ENCODE data around the gene GPR39.

The GPR39 gene

GRCh38 chr2:132560562-132560961, 144.0 kb downstream of the GPR39 start:
- DNase-seq (ENCODE audit: low read depth in 1 of 2, low spot score in 1 of 2) = no peak

- no peak for DNase-seq (ENCODE audit: low read depth in 1 of 2, low spot score in 1 of 2)
Measured at GRCh38 chr2:132562245-132562644, 145.6 kb downstream of the GPR39 start.

GRCh38 chr2:132564065-132564464, 147.5 kb downstream of the GPR39 start:
- DNase-seq (ENCODE audit: low read depth in 1 of 2, low spot score in 1 of 2) = no peak

GRCh38 chr2:132566379-132566778, 149.8 kb downstream of the GPR39 start:
- DNase-seq (ENCODE audit: low read depth in 1 of 2, low spot score in 1 of 2) = no peak

- no peak for DNase-seq (ENCODE audit: low read depth in 1 of 2, low spot score in 1 of 2)
Measured at GRCh38 chr2:132567682-132568081, 151.1 kb downstream of the GPR39 start.

- no peak for DNase-seq (ENCODE audit: low read depth in 1 of 2, low spot score in 1 of 2)
Measured at GRCh38 chr2:132568656-132569055, 152.1 kb downstream of the GPR39 start.

GRCh38 chr2:132573444-132574007, 156.9 kb downstream of the GPR39 start:
- no peak for DNase-seq (ENCODE audit: low read depth in 1 of 2, low spot score in 1 of 2)

- DNase-seq (ENCODE audit: low read depth in 1 of 2, low spot score in 1 of 2) = no peak
Measured at GRCh38 chr2:132577686-132578085, 161.1 kb downstream of the GPR39 start.

GRCh38 chr2:132581591-132581990, 165.0 kb downstream of the GPR39 start:
- DNase-seq (ENCODE audit: low read depth in 1 of 2, low spot score in 1 of 2) = no peak

GRCh38 chr2:132581991-132582738, 165.6 kb downstream of the GPR39 start:
- DNase-seq (ENCODE audit: low read depth in 1 of 2, low spot score in 1 of 2) = no peak

GRCh38 chr2:132583666-132584360, 167.2 kb downstream of the GPR39 start:
- DNase-seq (ENCODE audit: low read depth in 1 of 2, low spot score in 1 of 2) = no peak

GRCh38 chr2:132584976-132585817, 168.6 kb downstream of the GPR39 start:
- DNase-seq (ENCODE audit: low read depth in 1 of 2, low spot score in 1 of 2) = no peak

GRCh38 chr2:132586101-132586511, 169.5 kb downstream of the GPR39 start:
- DNase-seq (ENCODE audit: low read depth in 1 of 2, low spot score in 1 of 2) = no peak

- DNase-seq (ENCODE audit: low read depth in 1 of 2, low spot score in 1 of 2) = no peak
Measured at GRCh38 chr2:132586835-132587234, 170.2 kb downstream of the GPR39 start.

- no peak for DNase-seq (ENCODE audit: low read depth in 1 of 2, low spot score in 1 of 2)
Measured at GRCh38 chr2:132588576-132588975, 172.0 kb downstream of the GPR39 start.

- no peak for DNase-seq (ENCODE audit: low read depth in 1 of 2, low spot score in 1 of 2)
Measured at GRCh38 chr2:132589111-132589830, 172.7 kb downstream of the GPR39 start.

GRCh38 chr2:132589966-132590365, 173.4 kb downstream of the GPR39 start:
- no peak for DNase-seq (ENCODE audit: low read depth in 1 of 2, low spot score in 1 of 2)

- no peak for DNase-seq (ENCODE audit: low read depth in 1 of 2, low spot score in 1 of 2)
Measured at GRCh38 chr2:132593171-132593570, 176.6 kb downstream of the GPR39 start.

- DNase-seq (ENCODE audit: low read depth in 1 of 2, low spot score in 1 of 2) = no peak
Measured at GRCh38 chr2:132595186-132595585, 178.6 kb downstream of the GPR39 start.

- DNase-seq (ENCODE audit: low read depth in 1 of 2, low spot score in 1 of 2) = no peak
Measured at GRCh38 chr2:132595693-132596092, 179.1 kb downstream of the GPR39 start.

- DNase-seq (ENCODE audit: low read depth in 1 of 2, low spot score in 1 of 2) = no peak
Measured at GRCh38 chr2:132597166-132597565, 180.6 kb downstream of the GPR39 start.
